ENCODE data around the gene RDH13.

GRCh38 chr19:55028757-55029156 is 34.2 kb downstream of the RDH13 start:
- TF ChIP-seq CTCF (IDR thresholded peaks at IDR 0.05): no peak
- no peak for TF ChIP-seq POLR2A (IDR thresholded peaks at IDR 0.05)
- no peak for TF ChIP-seq POLR2AphosphoS5 (IDR thresholded peaks at IDR 0.05; ENCODE audit: insufficient read depth in 1 of 2, low read depth in 1 of 2)

Data from vagina (tissue), 2 donors.